Stimulated activated CD4-positive, alpha-beta T cell treated with anti-CD3 and anti-CD28 coated beads, Interleukin-2, amount 100 ng/mL, for 48 hours (primary cell): Measurements from ENCODE around the gene HOXA5.

Source experiments
- DNase-seq, 2 donors: peaks; one replicate each; pipeline ENCODE4 v3.0.0-alpha.2; 2020

Gene HOXA5

DNA sequence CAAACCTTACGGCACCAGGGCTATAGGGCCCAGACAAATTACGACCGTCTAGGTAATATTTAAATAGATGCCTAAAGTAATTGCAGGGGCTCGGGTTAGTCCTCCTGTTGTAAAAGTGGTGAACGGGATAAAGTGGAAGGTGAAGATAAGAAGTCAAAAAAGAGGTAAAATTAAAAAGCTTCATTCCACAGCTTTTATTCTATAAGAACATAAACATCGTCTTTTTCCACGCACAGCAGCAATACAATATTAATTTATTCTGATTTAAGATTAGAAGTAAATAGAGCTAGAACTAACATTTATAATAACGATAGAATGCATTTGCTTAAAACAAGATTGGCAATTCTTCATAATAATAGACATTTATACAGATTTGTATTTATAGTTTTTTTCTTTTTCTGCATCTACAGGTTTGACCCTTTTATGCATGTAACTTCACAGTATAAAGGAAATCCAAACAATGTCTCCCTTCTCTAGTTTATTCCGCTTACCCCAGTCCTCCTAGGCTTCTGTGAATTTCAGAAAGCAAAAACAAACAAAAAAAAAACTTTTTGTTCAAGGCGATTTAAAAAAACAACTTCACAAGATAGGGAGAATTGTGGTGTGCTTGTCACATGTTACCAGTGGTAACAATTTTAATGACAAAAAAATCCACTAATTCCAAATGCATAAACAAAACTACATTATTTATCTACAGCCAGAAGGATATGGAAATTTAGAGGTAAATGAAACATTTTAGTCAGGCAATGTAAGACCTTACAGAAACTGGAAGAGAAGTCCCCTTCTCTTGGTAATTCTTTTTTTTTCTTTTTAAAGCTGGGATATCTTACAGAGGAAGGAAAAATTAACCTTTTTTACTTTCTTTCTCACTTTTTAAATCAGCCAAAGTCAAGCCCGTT, 27.2 kb upstream of the HOXA5 start:
- no peak for DNase-seq

DNA sequence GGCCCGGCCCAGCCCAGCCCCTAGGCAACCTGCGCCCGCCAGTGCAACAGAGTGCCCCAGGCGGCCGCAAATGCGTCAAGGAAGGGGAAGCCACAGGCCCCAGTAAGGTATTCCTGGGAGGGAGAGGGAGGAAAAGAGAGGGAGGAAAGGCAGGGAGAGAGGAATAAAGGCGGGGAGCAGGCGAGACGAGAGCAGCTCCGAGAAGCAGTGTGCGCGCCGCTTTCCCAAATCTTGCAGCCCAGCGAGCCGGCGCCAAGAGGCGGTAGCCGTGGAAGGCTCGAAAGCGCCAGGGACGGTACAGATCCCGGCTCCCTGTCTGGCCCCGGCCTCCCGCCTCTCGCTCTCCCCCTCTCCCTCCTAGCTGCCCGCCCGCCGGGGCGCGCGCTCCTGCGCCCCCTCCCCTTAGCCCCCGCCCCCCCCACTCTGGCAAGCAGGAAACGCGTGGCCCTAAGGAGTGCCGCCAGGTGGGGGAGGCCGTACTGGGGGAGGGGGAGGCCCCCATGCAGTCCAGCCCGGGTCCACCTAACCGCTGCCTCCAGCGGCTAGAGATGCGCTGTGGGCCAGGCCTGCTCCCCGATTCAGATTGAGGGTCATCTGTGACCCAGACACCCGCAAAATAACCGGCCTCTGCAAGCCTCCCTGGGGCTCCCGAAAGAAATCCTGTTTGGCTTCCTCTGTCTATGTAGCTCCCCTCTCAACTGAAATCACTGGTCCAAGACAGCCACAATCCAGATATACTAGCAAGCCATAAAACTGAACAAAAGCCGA, 26.4 kb upstream of the HOXA5 start:
- no peak for DNase-seq

DNA sequence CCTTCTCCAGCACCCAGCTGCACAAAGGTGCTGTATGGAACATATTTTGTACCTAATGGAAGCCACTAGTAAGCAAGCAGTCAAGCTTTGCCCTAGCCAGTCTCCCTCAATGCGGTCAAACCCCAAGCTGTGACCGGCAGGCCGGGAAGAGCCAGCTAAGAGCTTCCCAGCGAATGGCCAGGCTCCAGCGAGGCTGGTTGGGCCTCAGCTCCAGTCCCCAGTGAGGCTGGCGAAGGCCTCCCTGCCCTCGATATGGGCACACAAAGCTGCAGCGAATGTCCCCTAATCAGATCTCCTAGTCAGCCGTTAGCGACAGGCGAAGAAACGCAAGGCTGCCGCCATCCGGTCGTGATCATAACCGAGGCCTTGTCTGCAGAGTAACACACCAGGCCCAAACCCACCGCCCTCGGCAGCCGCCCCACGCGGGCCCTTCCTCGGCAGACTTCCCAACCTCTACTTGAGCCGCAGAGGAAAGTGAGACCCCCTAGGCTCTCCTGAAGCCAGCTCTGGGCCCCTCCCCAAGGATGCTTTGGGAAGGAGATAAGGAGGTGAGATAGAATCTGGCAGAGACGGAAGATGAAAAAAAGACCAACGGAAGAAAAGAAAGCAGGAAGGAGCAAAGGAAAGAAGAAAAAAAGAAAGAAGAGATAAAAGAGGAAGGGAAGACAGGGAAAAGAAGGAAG, 24.9 kb upstream of the HOXA5 start:
- DNase-seq: no peak

DNA sequence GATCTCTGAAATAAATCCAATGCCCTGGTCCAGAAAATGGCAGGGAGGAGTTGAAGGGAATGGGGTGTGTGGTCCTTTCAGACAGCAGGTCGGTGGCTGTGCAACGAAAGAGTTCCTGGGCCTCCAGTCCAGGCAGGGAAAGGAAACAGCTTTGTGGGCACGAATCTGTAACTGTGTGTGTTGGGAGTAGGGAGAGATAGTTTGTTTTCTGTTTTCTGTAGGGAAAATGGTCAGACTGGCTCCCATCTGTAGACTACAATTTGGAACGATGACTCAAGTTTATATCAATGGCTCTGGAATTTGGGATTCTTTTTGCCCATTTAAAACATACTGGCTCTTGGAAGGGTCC, 24.4 kb upstream of the HOXA5 start:
- no peak for DNase-seq

DNA sequence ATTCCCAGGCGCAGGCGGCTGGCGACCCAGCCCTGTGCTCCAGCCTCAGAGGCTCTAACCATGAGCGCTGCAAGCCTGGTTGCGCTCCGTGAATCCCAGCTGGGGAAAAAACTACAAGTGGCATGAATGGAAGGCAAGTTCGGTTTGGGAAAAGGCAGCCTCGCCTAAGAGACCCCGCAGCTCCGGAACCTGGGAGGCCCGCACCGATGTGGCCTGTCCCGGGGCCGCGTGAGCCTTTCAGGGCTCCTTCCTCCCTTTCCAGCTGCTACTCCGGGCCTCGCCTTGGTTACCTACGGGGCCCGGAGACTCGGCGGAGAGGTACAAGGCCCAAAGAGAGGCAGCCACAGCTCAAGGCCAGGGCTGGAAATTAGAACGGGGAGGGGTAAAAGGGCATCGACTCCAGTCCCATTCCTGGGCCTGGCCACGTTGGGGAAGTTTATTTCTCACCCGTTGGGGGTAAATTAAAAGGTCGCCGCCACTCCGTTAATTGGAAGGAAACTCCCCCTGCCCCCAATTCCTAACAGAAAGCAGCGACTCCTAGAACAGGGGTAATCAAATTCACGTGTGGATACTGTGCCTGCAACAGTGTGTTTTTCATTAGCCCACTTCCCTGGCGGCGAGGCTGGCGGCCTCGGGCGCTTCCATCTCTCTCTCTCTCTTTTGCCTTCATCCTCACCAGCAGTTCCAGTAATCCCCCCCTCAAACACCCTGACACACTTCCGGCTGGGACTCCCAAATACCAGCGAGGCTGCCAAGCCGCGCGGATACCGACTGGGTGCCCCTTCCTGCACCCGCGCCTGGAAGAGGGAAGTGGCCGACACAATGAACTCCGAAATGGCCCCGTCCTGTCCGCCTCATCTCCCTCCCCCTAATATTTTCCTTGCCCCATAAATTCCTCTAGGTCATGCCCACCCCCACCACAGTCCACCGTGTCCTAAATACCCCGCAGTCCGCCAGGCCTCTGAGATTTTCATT, 23.3 kb upstream of the HOXA5 start:
- no peak for DNase-seq

DNA sequence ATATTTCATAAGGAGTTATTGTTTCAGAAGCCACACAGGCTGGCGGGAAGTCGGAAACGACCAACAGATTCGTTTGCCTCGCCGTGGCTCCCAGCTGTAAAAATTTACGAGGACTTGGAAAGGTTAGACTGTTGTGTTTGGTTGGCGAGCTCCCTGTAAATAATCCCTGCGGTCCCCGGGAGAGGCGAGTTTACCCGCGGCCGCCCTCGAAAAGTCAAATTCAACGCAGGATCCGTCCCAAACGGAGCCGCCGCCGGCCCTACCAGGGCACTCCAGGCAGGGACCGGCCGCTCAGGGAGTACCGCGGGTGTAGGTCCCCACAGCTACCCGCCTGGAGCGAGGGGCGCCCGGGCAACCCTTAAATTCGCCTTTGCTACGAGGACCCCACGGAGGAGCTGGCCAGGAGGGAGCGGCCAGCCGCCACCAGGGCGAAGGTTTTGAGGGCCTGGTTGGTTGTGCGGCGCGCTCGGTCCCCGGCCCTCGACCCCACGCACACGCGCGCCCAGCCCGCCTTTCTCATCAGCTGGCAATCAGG, 22.6 kb upstream of the HOXA5 start:
- no peak for DNase-seq

DNA sequence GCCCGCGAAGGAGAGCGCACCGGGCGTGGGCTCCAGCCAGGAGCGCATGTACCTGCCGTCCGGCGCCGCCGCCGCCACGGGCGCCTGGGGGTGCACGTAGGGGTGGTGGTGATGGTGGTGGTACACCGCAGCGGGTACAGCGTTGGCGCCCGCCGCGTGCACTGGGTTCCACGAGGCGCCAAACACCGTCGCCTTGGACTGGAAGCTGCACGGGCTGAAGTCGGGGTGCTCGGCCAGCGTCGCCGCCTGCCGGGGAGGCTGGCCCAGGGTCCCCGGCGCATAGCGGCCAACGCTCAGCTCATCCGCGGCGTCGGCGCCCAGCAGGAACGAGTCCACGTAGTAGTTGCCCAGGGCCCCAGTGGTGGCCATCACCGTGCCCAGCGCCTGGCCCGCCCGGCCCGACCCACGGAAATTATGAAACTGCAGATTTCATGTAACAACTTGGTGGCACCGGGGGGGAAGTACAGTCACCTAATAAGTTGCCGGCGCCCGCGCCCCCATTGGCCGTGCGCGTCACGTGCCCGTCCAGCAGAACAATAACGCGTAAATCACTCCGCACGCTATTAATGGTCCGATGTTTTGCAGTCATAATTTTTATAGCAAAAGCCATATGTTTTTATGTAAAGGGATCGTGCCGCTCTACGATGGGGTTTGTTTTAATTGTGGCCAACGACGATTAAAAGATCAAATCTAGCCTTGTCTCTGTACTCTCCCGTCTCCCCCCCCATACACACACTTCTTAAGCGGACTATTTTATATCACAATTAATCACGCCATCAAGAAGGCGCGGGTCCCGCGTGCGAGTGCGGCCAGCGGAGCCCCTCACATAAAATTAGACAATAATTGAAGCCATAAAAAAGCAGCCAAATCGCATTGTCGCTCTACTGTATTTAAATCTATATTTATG, 21.9 kb upstream of the HOXA5 start, which contains the start of gene HOXA9:
Gene HOXA9, minus strand, starts transcription at position 449 of the 907 bp plus-strand sequence. Its CDS starts 80 bp downstream, at position 369.
- DNase-seq: no peak

DNA sequence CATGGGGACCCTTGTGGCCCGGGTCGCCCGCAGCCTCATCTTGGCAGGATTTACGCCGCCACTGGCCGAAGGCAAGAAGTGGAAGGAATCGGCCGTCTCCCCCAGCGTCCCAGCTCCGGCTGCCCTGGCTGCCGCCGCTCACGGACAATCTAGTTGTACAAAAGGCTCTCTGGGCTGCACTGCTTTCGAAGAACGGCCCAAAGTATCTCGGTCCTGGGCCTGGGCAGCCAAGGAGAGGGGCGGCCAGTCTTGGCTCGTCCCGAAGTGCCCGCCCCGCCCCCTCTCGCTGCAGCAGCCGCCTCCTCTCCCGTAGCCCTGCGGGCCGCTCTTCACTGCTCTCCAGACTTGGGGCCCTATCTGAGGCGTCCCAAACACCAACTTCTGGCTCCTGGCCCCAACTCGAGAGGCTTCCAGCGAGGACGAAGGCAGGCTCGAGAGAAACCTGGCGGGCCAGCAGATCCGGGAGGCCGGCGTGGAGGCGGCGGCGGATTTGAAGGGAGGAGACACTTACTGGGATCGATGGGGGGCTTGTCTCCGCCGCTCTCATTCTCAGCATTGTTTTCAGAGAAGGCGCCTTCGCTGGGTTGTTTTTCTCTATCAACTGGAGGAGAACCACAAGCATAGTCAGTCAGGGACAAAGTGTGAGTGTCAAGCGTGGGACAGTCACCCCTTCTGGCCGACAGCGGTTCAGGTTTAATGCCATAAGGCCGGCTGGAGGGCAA, 21.0 kb upstream of the HOXA5 start:
- DNase-seq: no peak

DNA sequence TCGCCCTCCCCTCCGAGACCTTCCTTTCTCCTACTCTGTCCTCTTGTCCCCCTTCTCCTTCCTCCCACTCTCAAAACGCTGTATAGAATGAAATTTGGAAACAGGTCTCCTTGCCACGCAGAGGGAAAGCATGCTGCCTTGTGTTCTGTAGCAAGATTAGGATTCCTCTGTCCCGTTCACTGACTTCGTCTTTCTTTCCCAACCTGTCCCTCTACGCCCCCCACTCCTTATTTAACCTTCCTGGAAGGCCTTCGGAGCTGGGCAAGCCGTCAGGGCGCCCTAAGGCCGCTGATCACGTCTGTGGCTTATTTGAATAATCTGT, 20.5 kb upstream of the HOXA5 start:
- DNase-seq: no peak

DNA sequence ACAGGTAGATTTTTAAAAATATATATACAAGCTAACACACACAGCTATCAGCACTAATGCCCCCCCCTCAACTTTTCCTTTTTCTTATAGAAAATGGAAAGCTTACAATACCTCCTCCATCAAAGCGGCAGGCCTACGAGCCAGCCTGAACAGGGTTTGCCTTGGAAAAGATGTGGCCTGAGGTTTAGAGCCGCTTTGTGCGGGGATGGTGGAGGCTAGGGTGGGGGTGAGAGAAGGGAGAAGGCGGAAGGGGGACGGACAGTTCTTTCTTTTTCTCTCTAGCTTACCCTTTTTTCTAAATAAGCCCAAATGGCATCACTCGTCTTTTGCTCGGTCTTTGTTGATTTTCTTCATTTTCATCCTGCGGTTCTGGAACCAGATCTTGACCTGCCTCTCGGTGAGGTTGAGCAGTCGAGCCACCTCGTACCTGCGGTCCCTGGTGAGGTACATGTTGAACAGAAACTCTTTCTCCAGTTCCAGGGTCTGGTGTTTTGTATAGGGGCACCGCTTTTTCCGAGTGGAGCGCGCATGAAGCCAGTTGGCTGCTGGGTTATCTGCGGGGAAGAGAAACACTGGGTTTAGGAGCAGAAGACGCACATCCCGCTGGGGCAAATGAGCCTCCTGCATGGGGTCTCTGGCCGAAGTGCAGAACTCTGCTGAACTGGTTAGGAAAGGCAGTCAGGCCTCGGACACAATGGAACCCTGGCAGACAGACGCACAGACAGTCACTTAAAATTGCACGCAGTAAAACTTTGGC, 20.0 kb upstream of the HOXA5 start:
- no peak for DNase-seq

DNA sequence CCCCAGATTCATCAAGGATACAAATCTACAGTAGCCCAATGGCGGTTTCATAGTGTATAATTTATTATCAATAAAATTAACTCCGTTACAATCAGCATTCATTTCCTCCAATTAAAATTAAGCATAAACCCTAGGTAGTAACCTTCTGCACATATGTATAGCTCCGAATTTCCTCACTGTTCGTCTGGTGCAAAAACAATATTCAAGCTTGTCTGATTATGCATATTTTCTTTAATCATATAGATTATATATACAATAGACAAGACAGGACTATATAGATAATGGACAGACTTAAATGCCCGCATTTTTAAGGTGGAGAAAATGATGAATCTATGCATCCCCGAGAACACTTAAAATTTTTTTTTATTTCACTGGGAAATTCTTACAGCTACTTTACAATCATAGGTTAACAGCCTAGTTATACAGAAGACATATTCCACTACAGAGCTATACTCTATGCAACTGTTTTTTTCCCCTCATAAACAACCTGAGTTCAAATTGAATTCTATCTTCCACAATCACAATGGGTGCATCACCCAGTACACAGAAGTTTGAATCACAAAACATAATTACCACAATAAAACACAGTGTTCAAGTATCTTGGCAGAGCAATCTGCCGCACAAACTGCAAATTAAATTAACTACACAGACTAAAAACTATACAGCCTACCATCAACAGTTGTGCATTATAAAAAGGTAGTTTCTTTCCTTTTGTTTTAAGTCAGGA, 19.2 kb upstream of the HOXA5 start:
- DNase-seq: no peak

DNA sequence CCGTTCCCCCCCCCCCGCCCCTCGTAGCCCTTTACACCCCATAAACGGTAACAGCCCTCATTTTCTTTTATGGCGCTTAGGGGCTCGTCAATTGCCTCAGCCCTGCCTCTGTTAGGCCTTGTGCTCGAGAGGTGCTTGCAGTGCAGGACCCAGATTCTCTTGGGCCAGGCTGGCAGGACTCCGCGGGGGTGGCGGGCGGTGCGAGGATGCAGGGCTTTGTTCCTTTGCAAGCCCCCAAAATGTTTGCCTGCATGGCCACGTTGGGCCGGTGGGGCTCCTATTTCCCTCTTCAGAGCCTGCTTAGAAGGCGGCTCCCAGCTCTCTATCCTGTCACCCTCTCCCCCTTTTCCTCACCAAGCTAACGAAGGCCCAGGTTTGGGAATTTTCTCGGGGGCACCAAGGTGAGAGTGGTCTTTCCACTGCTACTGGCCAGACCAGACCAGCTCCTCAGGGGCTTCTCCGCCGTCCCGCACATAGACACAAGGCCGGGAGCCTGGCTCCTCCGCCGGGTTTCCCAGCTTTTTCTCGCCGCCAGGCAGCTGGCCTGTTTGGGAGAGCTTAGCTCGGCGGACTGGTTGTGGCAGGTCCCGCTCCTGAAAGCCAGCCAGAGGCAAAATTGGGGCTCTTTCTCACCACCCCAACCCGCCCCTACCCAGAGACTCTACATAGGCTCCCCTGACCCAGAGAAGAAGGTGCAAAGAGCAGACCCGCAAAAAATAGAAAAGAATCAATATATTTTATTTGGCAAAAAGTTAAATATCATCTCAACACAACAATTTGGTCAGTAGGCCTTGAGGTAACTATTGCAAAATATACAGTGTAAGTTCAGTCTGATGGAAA, 18.5 kb upstream of the HOXA5 start:
- DNase-seq: no peak

DNA sequence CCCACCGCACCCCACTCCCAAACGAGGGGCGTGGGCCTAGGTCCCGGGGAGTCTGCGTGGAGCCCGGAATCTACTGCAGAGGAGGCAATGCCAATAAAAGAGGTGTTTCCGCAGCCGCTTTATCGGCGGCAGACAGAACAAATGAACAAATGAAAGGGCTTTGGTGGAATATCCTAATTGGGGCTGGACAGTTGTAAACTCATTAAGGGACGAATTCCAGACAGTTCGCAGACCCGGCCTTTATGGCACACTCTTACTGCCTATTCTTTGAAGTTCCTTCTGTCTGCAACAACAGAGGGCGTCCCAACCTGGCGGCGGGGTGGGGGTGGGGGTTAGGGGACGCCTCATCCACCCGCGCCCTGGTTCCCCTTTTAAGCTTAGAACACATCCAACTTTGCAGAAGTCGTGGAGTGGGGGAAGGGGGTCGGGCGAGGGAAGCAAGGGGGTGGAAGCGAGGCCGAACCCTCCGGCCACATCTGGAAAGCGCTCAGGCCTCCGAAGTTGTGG, 17.8 kb upstream of the HOXA5 start:
- no peak for DNase-seq

DNA sequence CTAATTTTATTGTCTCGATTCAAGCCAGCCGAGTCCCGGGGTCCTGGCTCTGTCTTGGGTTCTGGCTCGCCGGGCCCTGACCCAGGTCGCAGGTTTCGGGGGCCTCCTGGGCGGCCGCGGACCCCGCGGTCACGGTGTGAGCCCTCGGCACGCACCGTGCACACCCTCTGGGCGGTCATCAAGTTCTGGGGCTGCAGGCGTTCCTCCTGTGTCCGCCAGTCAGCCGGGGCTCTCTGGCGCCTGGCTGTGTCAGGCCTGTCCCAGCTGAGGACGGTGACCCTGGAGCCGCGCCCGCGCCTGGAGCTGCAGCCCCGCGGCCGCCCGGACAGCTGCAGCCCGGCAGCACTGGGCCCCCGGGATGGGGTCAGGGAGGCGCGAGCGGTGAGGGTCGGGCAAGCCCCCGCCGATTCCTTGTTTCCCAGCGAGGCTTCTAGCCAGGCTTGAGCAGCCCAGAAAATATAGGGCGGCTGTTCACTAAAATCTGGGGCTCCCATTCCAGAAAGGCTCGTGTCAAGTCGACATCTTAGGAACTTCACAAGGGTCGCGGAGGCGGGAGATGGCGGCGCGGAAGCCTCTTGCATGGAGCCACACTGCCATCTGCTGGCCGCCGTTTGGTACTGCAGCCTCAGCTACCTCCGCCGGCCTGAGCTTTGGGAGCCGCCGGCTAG, 17.2 kb upstream of the HOXA5 start:
- DNase-seq: peak; percentile 86 to 88

DNA sequence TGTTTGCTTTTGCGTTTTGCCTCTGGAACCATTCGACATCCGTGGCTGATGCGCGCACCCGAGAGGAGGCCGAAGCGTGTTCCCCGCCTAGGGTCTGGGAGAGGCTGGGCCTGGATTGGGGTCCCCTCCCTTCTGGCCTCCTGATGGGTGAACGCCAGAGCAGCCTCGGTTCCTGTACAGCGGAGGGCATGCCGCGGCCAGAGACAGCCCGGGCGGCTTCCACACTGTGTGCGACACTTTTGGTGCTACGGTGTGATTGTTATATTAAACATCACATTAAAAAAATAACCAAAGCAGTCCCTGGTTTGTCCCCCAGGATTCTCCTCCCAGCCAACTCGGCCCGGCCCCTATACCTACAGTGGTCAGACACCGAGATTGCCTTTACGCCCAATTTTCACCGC, 16.7 kb upstream of the HOXA5 start:
- no peak for DNase-seq

DNA sequence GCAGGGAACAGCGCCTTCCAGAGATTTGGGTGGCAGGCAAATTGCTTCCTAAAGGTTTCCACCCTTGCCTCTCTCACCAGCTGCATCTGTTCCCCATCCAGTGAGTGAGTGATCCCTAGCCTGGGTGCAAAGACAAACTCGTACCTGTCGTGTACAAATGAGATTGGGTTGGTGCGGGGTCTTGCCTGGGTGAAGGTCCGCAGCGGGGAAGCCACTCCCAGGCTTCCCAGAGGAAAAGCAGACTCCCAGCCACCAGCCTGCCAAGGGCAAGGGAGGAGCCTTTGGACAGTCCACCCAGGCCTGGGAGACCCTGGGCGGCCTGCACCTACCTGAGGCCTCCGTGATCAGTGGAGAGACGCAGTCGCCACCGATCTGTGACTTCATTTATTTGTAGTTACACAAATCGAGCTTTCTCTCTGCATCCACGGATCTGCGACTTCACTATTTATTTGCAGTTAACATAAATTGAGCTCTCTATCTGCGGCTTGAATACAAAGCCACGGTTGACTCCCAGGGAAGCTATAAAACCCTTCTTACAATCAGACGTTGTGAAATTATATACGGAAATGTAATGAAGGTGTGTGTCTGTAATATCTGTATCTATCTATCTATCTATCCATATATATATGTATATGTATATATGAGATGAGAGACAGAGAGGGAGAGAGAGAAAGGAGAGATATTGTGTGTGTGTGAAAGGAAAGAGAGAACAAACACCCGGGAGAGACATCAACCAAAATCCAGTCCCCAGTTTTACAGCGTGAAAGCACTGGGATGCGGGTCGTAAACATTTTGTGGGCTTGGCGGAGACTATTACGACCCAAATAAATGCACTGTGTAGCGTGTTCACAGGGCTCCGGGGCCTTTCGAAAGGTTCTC, 16.0 kb upstream of the HOXA5 start:
- no peak for DNase-seq
